ENCODE measurements around the gene TP53BP2.

Gene TP53BP2

DNA sequence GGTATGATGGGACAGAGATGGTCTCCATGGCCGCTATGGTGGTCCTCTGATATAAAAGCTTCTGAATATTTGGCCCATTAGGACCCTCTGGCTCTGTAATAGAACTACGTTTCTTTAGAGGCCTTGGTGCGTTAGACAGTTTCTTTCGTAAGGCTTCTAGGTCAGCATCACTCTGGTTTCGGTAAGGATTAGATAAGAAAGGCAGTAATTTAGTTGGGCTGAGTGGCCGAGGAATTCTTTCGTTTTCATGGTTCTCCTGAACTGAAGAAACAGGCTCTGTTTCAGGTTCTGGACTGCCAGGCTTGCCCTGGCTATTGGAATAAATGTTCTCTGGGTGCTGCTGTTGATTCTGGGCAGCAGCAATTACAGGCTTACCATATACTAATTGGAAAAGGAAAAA lies 49.5 kb downstream of the TP53BP2 start:
- no peak for DNase-seq (ENCODE audit: low spot score)

DNA sequence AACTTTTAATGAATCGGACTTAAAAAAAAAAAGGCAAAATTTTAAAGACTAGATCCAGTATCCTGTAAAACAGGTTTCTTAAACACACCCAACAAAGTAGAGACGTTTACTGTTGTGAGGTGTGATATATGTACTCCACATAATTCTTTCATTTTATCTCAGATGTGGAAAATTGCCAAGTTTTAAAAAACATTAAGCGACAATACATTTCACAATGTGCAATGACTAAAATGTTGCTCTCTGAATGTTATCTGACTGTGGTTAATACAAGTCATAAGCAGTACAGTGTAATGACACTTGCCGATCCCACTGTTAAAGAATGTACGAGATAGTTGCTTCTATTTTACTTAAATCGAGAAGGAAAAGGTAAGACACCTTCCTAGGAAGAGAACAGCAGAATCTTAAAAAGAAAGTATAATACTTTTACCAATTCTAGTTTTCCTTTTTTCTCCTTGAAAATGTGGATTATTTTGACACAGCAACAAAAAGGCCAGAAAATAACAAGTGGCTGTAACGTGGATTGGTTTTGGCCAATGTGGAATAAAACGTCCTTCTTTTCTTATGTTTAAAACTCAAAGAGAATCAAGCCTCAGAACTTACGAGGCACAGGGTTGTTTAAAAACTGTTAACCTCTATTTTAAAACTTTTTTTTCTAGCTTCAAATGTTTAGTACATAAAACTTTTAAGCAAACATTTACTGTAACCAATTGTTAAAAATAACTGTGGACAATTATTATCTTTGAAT lies 51.4 kb downstream of the TP53BP2 start:
- DNase-seq (ENCODE audit: low spot score) = no peak

DNA sequence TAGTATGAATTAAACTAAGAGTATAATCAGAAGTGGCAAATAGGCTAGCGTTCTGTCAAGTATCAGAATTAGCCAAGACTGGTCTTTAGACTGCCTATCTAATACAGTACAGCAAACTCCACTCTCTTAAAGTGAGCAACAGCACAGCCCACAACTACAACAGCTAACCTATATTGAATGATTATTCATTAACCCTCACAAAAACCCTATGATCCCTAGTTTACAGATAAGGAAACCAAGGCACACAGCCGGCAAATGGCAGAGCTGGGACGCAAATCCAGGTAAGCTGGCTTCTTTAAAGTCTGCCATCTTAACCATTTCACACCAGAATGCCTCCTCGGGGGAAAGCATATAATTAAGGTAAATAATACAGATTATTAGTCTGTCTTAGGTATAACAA lies 52.0 kb downstream of the TP53BP2 start:
- DNase-seq (ENCODE audit: low spot score) = no peak

DNA sequence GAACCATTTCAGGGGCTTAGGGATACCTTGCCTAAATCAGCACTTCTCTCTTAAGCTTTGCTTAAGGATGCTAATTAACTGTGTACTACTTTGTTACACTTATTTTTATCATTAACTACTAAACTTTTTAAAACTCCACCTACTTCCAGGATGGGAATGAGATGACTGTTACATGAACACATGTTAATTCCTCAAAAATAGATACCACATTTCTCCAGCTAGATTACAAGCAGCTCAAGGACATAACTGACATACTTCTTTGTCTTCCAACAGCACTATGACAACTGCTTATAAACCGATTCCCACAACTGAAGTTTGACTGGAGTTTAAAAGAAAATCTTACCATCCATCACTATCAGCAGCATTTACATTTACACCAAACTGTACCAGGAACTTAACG lies 53.7 kb downstream of the TP53BP2 start:
- DNase-seq (ENCODE audit: low spot score) = no peak

DNA sequence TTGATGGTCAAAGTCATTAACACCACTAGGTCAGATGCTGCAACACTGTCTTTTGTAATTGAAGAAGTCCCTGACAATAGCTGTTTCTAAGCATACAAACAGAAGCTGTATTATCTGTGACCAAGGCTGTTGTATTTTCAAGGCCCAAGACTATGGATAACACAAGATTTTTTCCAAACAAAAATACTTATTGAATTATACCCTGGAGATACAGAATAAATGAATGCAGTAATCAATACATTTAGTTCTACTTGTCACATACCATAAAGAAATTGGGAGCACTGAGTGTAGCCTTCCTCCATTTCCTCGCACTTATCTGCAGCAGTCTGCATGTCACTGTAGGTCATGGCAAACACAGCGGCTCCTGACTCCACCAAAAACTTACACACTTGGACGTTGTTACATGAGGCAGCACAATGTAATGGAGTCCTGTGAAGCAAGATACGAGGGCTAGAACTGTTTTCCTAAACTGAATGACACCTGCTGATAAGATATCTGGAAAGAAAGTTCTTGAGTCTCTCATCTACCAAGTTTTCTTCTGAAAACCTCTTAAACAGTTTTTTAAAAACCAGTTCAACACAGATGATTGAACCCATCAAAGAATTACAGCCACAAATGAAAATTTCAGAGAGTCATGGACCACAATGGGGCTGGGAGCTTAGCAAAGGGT lies 56.9 kb downstream of the TP53BP2 start:
- no peak for DNase-seq (ENCODE audit: low spot score)

DNA sequence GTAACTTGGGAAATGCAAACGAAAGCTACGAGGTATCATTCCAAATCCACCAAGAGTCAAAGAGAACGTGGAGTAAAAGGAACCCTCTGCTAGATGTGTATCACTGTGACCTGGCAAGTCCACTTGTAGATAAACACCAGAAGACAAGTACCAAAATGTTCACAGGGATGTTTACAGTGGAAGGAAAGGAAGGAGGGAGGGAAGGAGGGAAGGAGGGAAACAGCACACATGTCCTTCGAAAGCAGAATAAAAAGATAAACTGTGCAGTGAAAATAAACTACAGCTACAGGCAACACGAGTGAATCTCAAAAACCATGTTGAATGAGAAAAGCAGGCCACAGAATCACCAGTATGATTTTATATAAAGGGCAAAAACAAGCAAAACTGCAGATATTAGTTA lies 59.9 kb downstream of the TP53BP2 start:
- DNase-seq (ENCODE audit: low spot score) = no peak

DNA sequence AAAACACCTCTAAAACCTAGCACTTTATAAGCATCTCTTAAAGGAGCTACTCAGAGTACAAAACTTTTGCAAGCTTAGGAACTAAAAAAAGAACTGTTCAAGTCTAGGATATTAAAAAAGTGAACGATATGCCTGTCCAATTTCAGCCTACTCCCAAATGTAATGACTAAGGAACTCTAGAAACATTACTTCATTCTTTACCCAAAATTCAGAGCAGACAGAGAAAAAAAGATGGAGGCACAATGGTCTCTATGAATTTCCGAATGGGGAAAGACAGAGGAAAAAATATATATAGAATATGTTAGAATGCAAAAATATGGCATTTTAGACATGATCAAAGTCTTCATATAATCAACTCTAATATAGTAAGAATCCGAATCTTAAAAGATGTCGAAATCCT lies 61.2 kb downstream of the TP53BP2 start:
- DNase-seq (ENCODE audit: low spot score) = no peak

DNA sequence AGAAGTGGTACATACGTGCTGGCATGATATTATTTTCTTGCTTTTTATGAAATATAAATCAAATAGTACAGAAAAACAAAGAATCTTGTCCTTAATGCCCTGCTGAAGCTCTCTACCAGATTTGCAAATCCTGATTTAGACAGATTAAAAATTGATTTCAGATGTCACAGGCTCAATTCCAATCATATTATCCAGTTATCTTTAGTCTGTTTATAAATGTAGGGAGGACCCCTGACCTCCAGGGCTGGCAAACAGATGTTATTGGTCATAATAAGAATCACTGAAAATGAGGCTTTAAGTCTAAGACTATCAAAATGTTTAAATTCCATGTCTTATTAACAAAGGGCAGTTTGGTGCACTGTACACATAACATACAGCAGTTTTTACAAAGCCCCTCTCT lies 62.1 kb downstream of the TP53BP2 start:
- no peak for DNase-seq (ENCODE audit: low spot score)

DNA sequence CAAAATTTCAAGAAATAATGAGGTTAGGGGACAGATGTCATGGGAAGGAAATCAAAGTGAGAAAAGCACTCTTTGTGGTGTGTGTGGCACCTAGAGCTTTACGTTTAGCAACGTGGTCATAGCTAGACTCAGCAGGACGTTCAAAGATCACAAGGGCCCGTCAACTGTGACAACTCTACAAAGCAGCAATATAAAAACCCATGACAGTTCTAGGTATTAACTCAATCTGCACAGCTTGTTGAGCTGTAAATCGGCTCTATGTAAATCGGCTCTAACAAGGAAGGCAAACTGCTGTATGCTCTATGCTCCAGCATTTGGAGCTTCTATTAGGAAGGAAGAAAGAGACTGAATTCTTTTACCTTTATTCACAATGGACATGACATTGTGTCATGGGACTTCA lies 64.8 kb downstream of the TP53BP2 start:
- DNase-seq (ENCODE audit: low spot score) = no peak

DNA sequence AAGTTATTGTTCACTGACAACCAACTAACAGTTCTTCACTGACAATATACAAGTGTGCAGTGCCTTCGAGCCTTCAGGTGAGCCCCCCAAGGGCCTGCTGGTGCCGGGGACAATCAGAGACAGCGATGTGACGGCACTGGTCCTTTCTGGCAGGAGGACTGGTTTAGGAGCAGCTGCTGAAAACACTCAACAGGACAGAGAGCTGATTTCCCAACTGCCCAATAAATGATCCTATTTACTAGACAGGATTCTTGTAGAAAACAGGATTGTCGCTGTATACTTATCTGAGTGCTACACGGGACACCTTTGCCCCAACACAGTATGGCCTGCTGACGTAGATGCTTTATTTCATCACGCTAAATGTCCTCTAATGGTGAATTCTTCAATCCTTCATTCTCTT lies 65.4 kb downstream of the TP53BP2 start:
- no peak for DNase-seq (ENCODE audit: low spot score)

DNA sequence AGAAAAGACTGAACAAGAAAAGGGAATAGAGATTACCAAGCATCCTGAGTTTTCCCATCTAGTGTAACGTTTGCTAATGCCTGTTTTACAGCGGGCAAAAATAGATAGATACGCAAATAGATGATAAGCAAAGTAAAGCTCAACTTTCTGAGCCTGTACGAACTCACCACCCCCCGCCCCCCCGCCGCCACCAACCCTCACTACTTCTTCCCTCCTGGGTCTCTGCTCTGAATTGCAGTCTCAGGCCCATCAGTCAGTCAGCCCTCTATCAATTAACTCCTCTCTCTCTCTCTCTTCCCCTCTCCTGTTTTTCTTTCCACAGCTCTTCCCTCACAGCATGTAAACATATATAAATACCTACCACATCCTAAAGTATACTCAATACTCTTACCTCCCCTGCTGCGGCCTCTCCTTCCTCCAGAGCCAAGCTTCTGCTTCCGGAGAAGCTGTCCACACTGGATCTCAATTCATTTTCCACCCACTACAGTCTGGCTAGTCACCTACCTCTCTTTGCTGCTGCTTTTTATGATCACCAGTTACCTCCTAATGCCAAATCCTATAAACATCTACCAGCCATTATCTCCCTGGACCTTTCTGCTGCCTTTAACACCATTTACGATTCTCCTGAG lies 68.8 kb downstream of the TP53BP2 start:
- DNase-seq (ENCODE audit: low spot score) = no peak

DNA sequence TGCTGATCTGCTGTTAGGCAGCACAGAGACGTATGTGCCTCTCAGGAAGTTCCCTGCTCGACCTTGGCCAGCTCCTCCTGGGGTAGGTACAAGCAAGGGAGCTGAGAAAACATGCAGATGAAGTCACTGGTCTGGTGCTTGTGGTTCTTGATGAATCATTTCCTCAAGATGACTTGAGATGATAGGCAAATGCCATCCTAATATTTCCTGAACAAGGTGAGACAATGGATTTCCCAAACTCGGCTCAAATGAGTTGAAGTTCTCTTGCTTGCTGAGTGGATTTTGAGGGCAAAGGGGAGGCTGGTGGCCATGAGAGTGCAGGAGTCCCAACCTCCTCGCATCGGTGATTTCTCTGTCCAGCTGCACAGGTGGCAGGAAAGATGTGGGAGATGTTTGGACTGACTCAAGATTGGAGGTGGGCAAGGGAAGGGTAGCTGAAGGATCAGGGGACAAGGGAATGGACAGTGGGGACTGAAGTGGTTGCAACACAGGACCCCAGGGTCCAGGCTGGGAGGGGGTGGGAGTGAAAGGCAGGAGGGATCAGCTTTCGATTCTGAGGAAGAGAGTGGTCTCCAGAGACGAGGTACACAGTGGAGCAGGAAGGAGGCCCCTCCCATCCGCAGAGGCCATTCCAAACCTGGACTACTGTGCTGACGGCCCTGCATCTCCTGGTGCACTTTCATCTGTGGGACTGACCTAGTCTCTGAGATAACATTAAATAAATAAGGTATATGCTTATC lies 69.5 kb downstream of the TP53BP2 start:
- peak; percentile 42 for DNase-seq (ENCODE audit: low spot score)

DNA sequence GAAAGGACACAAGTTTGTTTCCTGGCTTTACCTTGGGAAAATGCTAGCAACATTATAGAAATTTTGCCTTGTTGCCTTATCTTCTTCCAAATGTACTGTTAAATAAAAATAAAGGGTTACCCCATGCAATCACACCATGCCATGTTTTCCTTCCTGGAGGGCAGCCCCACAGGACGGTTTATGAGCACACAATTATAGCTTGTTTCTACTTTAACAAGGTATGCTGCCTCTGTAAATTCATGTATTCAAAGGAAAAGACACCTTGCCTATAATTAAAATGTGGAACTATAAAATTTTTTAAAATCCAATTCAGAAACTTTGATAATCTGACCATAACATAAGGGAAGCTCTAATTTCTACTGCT lies 70.1 kb downstream of the TP53BP2 start:
- no peak for DNase-seq (ENCODE audit: low spot score)

DNA sequence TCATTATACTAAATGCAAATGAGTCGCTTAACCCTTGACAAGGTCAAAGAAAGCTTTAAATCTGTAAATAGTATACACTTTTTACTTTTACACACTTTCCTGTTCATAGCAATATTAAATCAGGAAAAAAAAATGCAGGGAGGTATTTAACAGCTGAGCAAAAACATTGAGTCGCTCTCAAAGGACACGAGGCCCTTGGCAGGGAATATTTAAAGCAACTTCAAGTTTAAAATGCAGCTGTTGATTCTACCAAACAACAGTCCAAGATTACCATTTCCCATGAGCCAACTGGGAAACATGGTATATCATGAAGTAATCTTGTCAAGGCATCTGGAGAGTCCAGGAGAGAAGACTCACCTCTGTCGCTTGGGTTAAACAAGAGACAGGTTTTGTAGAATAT lies 70.7 kb downstream of the TP53BP2 start:
- no peak for DNase-seq (ENCODE audit: low spot score)

DNA sequence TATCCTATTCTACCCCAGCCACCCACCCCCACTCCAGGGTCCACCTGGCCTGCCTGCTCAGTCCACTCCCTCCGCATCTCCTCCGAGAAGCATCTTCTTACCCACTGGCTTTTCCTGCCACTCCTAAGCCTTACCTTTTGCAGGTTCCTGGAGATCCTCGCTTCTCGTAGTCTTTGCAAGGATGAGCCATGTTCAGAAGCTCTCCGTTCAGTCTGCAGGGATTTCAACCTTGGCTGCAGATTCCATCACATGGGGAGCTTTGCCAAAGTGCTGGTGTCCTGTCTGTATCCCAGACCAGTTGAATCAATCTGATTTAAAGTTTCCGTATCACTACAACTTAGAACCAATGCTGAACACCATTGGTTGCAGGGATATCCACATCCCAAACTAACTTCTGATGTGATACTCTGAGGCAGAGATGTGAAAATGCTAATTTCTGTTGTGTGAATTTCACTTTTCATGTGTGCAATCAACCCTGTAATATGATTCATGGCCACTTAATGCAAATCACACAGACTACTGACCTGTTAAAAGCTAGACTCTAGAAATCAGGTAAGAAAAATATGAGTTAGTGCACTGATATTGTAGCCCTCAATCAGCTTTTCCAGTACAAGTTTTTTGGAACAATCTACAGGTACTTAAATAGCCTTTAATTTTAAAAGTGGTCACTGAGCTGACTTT lies 71.5 kb downstream of the TP53BP2 start:
- DNase-seq (ENCODE audit: low spot score) = no peak

DNA sequence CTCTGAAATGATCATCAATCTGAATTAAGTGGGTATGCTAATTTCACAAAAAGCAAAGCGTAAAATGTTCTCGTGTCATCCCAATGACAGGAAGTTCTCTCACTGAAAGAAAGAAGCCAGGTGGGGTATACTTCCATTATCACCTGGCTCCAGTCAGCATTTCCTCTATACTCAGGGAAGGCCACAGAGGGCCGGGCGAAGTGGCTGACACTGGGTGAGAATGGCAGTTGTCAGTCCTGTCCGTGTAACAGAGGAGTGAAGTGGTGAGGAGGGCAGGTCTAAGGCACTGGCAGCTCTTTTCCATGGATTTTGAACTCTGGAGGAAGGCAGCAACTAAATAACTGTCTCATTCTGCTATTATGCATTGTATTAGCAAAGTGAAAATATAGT lies 73.0 kb downstream of the TP53BP2 start:
- DNase-seq (ENCODE audit: low spot score) = no peak

DNA sequence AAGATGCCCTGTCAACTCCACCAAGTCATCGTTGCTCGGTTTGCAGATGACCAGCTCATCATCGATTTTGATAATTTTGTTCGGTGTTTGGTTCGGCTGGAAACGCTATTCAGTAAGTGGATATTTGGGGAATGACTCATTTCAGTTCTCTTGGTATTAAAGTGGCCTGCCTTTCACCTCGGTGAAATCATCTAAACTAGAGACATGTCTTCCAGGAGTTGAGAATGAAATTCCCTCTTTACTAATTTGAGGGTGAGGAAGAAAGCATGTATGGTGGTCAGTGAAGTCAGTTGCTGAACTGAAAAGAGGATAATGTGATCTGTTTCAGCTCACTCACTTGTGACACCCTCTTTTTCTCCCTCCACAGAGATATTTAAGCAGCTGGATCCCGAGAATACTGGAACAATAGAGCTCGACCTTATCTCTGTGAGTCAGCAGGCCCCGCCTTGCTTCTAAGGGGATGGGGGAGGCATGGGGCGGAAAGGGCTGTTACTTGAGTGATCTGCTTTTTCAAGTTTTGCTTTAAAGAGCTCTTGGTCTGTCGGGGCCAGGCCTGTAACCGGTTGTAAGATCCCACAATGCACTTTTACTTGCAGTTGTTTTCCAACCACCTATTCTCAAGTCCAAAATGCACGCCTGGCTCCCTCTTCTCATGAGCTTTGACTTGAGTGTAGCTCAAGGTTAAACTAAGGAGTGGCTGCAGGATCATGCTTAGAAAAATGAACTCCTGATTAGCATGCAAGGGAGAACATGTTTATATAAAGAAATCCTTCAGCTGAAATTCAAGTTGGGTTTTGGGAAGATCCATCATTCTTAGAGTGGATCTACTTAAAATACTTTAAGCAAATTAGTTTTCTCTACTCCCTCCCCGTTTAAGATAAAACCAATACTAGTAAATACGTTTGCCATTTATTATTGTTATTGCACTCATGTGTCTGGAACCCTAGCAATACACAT lies 73.7 kb downstream of the TP53BP2 start:
- peak; percentile 52 for DNase-seq (ENCODE audit: low spot score)

DNA sequence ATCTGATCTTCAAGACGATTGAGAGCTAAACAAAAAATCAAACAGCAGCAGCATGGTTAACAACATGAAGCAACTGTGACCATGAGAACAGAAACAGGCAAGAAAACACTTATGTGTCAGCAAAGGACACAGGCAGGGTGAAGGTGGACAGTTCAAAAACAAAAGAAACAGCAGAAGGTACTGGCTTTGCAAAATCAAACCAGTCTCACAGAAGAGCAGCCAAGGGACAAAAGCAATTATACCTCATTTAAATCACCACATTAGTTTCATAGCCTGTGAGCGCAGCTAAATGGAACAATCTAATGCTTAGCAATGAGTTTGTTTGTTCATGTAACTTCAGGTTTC lies 74.3 kb downstream of the TP53BP2 start:
- DNase-seq (ENCODE audit: low spot score) = no peak

DNA sequence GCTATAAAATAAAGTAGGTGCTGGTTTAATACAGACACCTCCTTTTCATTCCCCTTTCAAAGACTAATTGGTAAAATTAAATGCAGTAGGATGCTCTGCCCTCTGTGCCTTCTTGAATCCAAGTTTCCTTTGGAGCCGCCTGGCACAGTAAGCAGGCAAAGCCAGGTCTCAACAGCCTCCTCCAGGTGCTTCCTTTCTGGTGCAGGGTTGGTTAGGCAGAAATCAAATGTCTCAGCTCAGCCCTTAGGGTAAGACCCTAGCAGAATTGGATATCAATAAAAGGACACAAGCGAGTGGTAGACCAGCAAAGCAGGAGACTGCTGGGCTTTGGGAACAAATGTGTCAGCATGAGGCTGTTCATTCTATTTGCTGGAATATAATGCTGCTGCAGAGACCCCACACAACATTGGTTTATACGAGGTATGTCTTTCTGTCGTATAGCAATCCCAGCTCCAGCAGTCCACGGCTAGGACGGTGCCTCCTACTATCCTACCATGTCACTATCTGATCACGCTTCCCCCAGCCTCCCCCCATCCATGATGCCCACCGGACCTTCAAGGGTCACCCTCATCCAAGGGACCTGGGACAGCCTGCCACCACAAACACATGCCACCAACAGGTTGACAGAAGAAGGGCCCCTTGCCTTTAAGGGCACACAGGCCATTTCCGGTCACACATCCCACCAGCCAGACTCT lies 75.0 kb downstream of the TP53BP2 start:
- DNase-seq (ENCODE audit: low spot score) = no peak

DNA sequence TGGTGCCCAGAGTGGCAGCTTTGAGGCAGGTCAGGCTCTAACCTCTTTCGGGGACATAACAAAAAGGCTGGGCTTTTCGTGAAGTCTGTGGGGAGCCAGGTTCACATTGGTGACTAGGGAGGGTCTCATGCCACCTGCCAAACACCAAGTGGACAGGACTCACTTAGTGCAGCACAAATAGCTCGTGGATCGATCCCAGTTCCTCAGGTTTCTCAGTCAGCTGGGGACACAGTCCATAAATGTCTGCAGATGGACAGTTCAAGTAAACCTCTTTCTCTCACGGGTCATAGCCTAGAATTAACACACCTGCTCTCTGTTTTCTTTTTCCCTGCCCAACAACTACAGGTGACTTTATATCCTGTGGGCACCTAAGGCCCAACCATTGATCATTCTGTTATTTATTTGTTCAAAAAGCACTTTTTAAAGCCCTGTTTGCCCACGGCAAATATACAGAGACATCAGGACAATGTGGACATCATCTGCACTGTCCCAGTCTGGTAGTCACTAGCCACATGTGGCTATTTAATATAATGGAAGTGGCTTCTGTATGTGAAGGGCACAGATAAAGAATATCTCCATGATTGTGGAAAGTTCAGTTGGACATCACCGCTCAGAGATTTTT lies 79.9 kb downstream of the TP53BP2 start:
- DNase-seq (ENCODE audit: low spot score) = no peak

All from SW480 (cell line).